Dermis lymphatic vessel endothelial cell (primary cell): ENCODE measurements around the gene ATP6V0C. TPM values are rescaled to one million over a fixed set of nuclear protein-coding genes. Genes with fewer than 3 reads are reported as not detected.

Experiments
- total RNA-seq: library from RNA; depleted of rRNA; stranded (reverse); fragments of >200 nt; gene quantifications from 2 replicates; pipeline ENCODE4 v1.2.1, GENCODE V29; 2014

The ATP6V0C gene
- total RNA-seq = 5.9 and 6.4 TPM in 2 replicates

DNA sequence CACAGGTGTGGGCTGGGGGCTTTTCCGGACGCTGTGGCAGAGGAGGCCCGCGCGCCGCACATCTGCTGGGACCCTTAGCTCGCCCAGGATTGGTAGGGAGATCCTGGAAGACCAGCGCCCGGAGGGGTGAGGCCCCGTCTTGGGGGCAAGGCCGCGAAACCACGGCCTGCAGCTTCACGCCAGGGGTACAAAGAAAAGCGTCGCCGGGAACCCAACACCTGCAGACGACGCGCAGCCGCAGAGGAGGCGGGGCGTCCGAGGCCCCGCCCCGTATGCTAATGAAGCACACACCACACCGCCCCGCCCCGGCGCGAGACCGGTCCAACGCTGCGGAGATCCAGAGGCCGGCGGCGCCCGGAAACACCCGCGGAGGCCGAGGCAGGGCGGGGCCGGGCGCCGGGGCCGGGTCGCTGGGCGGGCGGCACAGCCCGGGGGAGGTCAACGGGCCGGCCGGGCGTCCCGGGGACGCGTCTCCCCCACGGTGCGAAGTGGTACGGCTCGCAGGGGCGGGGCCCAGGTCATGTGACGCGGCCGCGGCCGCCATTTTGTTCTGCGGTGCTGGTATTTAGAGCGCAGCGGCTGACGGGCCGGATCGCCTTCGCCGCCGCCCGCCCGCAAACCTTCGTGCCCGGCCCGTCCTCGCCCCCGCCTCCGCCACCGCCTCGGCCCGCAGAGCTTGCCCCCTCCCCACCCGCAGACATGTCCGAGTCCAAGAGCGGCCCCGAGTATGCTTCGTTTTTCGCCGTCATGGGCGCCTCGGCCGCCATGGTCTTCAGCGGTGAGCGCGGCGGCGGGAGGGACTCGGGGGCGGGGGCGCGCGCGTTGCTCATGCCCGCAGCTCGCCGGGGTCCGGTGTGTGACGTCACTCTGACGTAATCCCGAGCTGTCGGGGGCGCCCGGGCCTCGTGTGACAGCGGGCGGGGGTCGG, at the start of gene ATP6V0C:
ATP6V0C (plus strand) TSS at position 548 of the 928 bp plus-strand sequence; CDS start at position 700, 152 bp downstream.

DNA sequence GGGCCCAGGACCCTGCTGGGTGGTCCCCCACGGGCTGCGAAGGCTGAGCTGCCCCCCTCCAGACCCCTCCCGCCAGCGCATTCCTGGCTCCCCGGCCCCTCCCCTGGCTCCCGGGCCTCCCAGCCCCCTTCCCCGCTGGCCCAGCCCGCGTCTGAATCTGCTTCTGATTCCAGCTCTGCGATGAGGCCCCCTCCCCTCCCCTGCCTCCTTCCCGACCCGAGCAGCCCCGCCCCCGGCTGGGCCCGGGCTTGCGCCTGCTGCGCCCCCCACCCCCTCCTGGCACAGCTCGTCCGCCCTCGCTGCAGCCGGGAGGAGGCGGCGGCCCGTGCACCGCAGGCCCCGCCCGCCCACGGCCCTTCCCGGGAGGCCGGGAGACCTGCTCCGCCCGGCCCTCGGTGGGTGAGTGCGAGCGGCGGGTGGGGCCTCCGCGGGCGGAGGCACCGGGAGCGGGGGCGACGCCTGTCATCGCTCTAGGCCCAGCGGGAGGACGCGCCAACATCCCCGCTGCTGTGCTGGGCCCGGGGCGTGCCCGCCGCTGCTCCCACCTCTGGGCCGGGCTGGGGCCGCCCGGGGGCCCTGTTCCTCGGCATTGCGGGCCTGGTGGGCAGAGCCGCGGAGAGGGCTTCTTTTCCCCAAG, 42.6 kb upstream of the ATP6V0C start, which contains the start of gene NTN3:
NTN3 (plus strand) TSS at position 282 of the 637 bp plus-strand sequence. CDS start 405 bp downstream, outside the sequence.

DNA sequence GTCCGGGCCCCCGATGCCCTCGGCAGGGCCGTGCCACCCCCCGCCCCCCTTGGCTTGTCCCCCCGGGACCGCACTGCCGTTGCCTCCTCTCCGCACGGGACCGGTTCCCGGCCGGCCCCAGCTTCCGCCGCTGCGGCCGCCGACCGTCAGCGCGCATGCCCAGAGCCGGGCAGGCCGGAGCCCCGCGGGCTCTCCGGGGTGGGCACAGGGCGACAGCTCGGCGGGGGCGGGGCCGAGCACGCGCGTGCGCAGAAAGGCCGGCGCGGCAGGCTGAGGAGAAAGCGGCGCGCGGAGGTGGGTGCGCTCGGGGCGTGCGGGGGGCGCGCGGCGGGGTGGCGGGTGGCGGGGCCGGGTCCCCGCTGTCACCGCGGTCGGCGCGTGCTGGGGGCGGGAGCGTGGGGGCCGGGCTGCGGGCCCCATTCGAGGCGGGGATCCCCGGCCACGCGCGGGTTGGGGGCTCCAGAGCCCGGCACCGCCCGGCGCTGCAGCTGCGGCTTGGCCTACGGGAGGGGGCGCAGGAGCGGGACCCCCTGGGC, 38.8 kb upstream of the ATP6V0C start, which contains the start of gene TBC1D24:
TBC1D24 (plus strand) TSS at position 251 of the 536 bp plus-strand sequence. CDS start 21,022 bp downstream, outside the sequence.

DNA sequence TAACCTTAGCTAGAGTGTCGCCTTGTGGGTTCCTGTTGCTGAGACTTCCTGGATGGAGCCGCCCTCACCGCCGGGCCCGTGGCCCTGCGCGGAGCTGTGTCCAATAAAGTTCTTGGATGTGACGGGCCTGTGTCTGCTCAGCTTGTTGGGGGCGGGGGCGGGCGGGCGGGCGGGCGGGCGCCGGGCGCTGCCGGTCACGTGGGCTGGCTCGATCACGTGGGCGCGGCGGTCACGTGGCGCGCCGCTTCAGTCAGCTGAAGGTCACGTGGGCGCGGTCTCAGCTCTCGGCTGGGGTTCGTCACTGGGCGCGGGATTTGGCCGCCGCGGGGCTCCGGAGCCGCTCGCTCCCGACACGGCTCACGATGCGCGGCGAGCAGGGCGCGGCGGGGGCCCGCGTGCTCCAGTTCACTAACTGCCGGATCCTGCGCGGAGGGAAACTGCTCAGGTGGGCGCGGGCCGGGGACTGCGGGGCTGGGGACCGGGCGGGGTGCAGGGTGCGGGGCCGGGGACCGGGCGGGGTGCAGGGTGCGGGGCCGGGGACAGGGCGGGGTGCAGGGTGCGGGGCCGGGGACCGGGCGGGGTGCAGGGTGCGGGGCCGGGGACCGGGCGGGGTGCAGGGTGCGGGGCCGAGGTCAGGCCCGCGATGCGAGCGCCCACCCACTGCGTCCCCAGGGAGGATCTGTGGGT, 6.5 kb downstream of the ATP6V0C start, which contains the start of gene AMDHD2:
AMDHD2 (plus strand) TSS at position 275 of the 687 bp plus-strand sequence; CDS start at position 363, 88 bp downstream.

DNA sequence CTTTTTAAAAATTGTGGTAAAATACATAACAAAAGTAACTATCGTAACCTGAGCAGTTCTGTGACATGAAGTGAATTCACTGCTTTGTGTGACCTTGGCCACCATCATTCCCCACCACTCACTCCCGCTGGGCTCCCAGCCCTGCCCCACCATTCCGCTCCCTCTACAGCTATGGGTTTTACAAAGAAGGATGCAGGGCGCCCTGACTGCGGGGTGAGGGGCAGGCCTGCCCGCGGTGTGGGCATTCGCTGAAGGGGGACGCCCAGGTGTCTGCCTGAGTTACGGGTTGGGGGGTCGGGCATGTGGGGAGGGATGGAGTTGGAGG, 17.6 kb downstream of the ATP6V0C start, which contains the start of gene CEMP1:
CEMP1 (minus strand) TSS at position 38 of the 325 bp plus-strand sequence. CDS start 335 bp downstream, outside the sequence.

DNA sequence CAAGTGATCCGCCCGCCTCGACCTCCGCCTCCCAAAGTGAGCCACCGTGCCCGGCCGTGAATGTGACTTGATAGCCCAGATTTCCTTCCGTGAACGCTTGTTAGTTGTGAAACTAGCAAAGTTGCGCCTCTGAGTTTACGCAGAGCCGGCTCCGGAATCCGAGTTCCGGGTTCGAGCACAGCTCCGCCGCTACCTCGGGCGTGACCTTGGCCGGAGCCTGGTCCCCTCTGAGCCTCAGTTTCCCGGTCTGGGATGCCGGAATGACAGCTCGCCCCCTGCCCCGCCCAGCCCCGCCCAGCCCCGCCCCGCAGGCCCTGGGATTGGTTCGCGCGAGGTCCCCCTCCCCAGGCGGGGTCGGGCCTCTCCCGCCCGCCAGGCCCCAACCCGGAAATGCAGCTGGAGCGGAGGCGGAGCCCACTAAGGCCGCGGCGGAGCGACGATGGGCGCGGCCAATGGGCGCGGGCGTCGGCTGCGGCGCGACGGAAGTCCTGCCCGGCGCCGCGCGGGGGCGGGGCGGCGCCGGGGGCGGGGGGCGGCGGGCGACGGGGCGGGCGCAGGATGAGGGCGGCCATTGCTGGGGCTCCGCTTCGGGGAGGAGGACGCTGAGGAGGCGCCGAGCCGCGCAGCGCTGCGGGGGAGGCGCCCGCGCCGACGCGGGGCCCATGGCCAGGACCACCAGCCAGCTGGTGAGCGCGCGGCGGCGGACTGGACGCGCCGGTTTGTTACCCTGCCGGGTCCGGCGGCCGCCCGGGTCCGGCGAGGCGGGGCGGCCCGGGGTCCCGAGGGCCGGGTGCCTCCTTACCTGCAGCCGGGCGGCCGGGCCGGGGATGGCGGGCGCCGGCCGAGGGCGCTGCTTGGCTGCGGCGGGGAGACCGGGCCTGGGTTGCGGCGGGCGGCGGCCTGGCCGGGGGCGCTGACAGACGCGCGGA, 24.0 kb downstream of the ATP6V0C start, which contains the start of gene PDPK1:
PDPK1 (plus strand) TSS at position 571 of the 929 bp plus-strand sequence; CDS start at position 663, 92 bp downstream.

Other genes with a start within 250 kb of the ATP6V0C start
- gene RNPS1, start 245.8 kb upstream of the ATP6V0C start, total RNA-seq = 29.7 and 44.9 TPM in 2 replicates
- gene ABCA3, start 173.2 kb upstream of the ATP6V0C start, total RNA-seq = 11.4 and 20.8 TPM in 2 replicates
- gene CCNF, start 84.5 kb upstream of the ATP6V0C start, total RNA-seq = 7.0 and 9.1 TPM in 2 replicates
- gene TEDC2, start 53.8 kb upstream of the ATP6V0C start, total RNA-seq = 1.7 and 2.1 TPM in 2 replicates
- gene NTN3, start 42.7 kb upstream of the ATP6V0C start, total RNA-seq = 0.09 TPM in 1 of 2 replicates, not detected in the other
- gene TBC1D24, start 38.8 kb upstream of the ATP6V0C start, total RNA-seq = 5.9 and 8.1 TPM in 2 replicates
- gene AMDHD2, start 6.4 kb downstream of the ATP6V0C start, total RNA-seq = 31.8 and 37.8 TPM in 2 replicates
- gene CEMP1, start 17.5 kb downstream of the ATP6V0C start, total RNA-seq = not detected in 2 replicates
- 14.1 and 14.9 TPM in 2 replicates for gene PDPK1, start 24.1 kb downstream of the ATP6V0C start, total RNA-seq
- 13.3 and 15.0 TPM in 2 replicates for gene KCTD5, start 168.6 kb downstream of the ATP6V0C start, total RNA-seq
- 0.22 and 0.26 TPM in 2 replicates for gene PRSS27, start 206.3 kb downstream of the ATP6V0C start, total RNA-seq
- 32.2 and 35.8 TPM in 2 replicates for gene SRRM2, start 238.7 kb downstream of the ATP6V0C start, total RNA-seq